Measurements from ENCODE around the gene COL19A1.

Gene COL19A1

GRCh38 chr6:70216767-70217166, 350.4 kb downstream of the COL19A1 start:
- DNase-seq (ENCODE audit: extremely low read depth in 1 of 2, low read depth in 1 of 2) = no peak

DNA sequence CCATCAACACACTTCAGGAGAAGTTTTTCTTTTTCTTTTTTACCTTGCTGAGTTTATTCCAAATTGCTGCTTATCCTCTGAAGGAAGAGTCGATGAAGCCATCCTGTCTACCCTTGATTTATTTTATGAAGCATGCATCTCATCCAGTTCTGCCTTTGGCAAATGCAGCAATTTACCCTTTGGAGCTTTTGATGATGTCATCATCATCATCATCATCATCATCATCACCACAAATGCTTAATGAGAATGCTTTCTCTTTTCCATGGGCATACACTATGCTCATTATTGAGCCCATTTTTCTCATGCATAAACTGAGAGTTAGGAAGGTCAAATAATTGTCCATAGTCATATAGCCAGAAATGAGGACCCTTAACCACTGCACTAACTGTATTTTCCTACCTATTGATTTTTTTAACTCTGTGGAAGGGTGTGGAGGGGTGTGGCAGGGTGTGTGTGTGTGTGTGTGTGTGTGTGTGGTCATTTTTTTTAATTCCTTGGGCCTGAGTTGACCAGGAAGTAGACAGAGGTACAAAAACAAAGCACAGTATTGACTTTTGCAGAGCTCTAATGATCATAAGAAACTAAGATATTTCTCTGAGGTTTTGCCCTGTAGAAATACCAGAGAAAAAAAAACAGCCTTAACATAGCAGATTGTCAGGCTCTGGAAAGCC, 353.7 kb downstream of the COL19A1 start:
- DNase-seq (ENCODE audit: extremely low read depth in 1 of 2, low read depth in 1 of 2) = no peak

DNA sequence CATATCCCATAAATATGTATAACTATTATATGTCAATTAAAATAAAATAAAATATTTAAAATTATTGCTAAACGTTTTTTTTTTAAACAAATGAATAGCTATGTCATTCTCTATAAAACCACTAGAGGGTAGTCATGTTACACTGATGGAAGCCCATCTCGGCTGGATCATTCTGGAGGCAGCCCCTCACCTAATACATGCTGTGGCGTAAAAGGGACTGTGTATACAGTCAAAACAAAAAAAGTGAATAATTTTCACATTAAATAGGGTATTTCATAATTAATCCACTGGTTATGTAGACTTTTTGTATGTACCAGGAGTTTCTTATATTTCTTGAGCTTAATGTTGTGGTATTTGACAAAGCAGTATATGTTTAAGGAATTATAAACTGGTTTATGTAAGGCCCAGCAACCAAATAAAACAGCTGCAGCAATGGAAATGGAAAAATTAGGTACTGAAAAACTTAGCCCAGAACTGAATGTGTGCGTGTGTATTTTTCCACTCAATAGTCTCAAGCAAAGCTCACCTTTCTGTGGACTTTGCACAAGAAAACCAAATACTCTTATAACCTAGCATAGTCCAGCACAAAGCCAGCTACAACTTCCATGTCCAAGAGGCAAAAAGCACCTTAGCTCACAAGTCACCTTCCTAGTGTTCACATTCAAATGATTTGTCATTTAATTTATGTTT, 354.8 kb downstream of the COL19A1 start:
- no peak for DNase-seq (ENCODE audit: extremely low read depth in 1 of 2, low read depth in 1 of 2)

DNA sequence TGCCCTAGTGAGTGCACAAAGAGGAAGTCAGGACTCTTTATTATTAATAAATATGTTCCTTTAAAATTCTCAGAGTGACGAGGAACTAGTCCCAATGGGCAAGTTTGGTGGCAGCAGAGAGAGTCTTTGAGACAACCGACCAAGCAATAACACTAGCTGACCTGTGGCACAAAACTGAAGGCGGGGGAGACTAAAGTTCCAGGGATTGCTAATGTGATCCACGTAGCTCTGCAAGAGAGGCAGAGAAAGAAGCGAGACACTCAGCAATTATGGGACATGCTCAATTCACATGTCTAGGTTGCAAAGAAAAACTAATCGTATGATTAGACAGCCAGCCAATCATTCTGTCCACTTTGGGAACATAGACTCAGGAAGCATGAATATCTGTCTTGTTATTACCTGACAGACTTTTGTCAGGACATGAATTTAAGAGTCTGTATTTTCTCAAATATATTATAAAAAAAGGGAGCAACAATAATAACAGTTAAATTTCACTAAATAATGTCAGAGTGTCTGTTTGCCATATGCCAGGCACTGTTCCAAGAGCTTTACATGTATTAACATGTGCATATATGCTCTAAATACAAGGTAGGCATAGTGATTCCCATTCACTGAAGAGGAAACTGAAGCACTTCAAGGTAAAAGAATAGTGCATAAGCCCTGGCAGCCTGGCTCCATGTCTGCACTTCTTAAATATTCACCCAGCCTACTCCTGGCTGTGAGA, 355.5 kb downstream of the COL19A1 start:
- DNase-seq (ENCODE audit: extremely low read depth in 1 of 2, low read depth in 1 of 2) = no peak

GRCh38 chr6:70222439-70222749, 356.0 kb downstream of the COL19A1 start:
- no peak for DNase-seq (ENCODE audit: extremely low read depth in 1 of 2, low read depth in 1 of 2)

DNA sequence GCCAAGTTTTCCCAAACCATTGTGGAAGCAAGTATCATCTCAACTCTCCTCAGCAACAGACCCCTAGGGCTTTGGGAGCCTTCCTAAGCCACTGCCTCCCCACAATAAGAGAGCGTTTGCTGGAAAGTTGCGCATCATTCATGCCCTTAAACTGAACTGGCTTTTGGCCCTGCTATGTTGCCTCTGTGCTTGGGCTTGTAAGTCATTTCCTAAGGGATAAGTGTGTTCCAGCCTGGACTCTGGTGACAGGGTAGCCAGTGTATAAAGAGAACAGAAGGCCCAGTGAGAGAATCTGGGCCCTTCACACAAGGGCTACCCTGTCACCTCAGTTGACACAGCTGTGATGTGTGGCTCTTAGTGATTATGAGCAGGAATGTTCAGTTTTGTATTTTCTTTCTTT, 358.7 kb downstream of the COL19A1 start:
- DNase-seq (ENCODE audit: extremely low read depth in 1 of 2, low read depth in 1 of 2) = no peak

DNA sequence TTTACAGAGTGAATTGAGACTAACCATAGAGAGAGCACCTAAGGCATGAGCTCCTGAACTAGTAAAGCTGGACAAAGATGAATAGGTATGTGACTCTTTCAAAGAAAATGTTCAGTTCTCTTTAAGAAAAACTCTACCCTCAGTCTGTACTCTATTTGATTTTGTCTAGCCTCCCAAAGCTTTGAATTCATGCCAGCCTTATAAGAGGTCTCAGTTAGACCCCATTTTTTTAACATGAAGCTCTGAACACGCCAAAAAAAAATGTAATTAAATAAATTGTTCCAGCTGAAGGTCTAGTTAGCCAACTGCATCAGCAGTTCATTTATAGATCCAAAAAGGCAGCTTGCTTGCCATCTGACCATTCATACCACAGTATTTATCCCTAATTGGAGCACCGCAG, 365.0 kb downstream of the COL19A1 start:
- DNase-seq (ENCODE audit: extremely low read depth in 1 of 2, low read depth in 1 of 2) = no peak

DNA sequence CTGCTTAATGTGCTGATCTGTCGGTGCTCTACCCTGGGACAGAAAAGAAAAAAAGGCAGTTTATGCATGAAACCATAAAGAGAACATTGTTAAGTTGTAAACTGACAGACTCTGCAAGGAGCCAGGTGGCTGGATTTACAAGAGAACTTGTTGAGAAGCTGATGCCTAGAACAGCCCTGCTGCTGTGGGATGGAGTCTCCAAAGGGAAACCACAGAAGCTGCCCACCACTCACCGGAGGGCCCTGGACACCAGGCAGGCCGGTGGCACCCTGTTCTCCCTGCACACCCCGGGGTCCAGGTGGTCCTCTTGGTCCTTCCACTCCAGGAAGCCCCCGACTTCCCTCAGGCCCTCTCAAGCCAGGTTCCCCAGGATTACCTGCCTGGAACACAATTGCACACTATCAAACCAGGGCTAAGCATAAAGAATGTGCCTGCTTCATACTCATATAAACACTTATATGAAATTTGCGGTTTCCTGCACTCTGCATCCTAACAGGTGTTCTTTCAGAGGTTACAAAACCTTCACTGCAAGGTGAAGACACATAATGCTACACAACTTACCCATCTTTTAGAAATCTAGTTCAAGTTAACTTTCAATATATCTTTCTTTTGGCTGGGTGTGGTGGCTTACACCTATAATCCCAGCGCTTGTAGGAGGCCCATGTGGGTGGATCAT, 368.3 kb downstream of the COL19A1 start:
- DNase-seq (ENCODE audit: extremely low read depth in 1 of 2, low read depth in 1 of 2) = no peak

DNA sequence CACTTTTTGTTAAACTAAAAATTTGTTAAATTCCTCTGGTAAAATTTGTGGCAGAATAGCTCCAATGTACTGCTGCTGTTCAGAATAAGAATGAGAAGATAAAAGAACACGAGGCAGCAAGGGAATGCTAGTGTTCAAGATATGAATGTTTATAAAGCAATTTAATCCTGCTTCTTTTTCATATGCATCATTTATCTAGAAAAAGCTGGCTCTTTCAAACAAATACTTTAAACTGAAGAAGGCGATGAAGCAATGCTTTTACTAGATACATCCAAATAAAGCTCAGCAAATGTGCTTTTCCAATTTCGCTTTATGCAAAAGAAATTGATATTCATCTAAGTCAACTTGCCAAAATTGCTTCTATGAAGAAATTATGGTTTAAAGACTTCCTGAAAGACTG, 370.0 kb downstream of the COL19A1 start:
- DNase-seq (ENCODE audit: extremely low read depth in 1 of 2, low read depth in 1 of 2) = no peak

DNA sequence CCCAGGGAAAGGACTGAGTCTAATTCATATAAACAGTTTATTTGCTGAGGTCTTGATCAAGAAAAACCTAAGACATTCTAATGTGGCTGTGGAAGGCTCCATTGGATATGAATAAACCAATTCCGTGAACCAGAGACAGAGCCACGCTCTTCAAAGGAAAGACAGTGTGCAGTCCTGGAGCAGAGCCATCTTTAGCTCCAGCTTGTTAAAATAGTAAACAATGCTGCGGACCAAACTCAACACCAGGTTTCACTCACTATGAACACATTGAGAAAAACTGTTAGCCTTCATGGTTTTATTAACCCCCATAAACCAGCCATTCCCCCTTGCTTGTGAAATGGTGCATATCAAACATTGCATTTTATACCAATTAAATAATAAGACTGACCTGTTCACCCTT, 374.7 kb downstream of the COL19A1 start:
- DNase-seq (ENCODE audit: extremely low read depth in 1 of 2, low read depth in 1 of 2) = no peak

DNA sequence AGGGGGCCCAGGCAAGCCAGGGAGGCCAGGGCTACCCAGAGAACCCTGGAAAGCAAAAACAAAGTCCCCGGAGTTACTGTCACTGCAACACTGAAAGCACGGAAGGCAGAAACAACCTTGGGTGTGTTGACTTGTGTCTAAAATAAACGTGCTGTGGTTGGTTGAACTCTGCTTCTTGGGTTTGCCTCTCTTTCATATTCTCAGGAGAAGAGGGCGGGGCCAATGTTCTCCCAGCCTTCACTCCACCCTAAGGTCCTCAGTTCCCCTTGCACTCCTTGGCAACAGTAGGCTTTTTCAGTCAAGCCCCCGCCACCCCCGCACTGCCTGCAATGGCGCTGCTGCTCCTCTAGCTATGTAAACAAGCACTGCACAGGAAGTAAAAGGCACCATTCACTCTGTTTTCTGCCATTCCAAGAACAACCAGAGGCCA, 375.6 kb downstream of the COL19A1 start:
- DNase-seq (ENCODE audit: extremely low read depth in 1 of 2, low read depth in 1 of 2) = no peak

GRCh38 chr6:70246118-70246517, 379.8 kb downstream of the COL19A1 start:
- DNase-seq (ENCODE audit: extremely low read depth in 1 of 2, low read depth in 1 of 2) = no peak

DNA sequence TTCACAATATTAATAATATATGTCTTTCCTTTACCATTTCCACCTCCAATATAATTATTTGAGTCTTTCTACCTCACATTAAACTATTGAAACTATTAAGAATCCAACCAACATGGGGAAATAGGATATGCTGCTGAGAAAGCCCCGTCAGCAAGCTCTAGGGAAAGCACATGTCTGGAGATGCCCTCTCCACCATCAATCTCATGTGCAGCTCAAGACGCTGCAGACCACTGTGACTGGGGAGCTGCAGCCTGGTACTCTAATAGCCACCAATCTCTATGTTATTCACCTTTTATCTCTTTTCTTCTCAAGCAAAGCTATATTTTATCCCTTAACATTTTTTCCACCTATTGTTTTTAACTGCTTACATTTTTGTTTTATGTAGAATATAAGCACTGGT, 386.2 kb downstream of the COL19A1 start:
- no peak for DNase-seq (ENCODE audit: extremely low read depth in 1 of 2, low read depth in 1 of 2)

- no peak for DNase-seq (ENCODE audit: extremely low read depth in 1 of 2, low read depth in 1 of 2)
Measured at GRCh38 chr6:70253923-70254322, 387.6 kb downstream of the COL19A1 start.

- DNase-seq (ENCODE audit: extremely low read depth in 1 of 2, low read depth in 1 of 2) = no peak
Measured at GRCh38 chr6:70254784-70255183, 388.4 kb downstream of the COL19A1 start.

DNA sequence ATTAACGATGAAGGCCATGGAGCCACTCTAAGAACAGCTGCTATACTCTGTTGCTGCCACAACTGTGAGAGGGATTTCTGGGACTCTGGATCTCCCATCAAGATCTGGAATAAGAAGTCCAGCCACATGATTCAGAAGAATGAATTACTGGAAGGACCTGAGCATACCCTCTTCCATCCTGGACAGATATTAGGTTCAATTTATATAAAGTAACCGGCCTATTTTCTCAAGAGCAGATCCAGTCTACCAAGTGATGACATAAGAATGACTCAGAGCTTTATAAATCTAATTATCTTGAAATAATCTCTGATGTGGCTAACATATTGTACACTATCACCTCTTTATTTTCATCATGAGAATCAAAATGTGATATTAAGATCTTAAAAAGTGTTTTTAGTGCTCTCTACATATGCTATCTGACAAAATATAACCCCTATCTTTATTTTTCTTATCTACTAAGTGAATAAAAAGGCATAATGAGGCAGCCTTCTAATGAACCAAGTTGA, 391.5 kb downstream of the COL19A1 start:
- no peak for DNase-seq (ENCODE audit: extremely low read depth in 1 of 2, low read depth in 1 of 2)

DNA sequence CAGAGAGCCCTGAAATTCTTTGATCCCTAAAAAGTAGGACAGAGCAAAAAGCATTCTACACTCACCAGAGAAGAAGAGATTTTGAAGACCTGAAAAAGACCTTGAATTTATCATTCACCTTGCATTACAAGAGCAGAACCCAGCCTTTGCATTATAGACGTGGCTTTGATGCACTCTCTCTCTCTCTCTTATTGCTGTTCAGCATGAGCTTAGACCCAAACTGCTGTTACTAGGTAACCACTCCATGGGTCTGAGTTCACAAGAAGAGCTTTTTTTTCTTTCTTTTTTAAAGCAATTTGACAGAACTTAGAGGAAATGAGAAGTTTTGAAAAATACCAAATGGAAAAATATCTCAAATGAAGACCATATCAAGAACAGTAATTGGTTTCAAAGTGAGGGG, 392.1 kb downstream of the COL19A1 start:
- DNase-seq (ENCODE audit: extremely low read depth in 1 of 2, low read depth in 1 of 2) = no peak
